ENCODE data around the gene ABCA2.
A peak's percentile ranks its signal among the peaks of the same experiment; 100 is the strongest.

Gene ABCA2

DNA sequence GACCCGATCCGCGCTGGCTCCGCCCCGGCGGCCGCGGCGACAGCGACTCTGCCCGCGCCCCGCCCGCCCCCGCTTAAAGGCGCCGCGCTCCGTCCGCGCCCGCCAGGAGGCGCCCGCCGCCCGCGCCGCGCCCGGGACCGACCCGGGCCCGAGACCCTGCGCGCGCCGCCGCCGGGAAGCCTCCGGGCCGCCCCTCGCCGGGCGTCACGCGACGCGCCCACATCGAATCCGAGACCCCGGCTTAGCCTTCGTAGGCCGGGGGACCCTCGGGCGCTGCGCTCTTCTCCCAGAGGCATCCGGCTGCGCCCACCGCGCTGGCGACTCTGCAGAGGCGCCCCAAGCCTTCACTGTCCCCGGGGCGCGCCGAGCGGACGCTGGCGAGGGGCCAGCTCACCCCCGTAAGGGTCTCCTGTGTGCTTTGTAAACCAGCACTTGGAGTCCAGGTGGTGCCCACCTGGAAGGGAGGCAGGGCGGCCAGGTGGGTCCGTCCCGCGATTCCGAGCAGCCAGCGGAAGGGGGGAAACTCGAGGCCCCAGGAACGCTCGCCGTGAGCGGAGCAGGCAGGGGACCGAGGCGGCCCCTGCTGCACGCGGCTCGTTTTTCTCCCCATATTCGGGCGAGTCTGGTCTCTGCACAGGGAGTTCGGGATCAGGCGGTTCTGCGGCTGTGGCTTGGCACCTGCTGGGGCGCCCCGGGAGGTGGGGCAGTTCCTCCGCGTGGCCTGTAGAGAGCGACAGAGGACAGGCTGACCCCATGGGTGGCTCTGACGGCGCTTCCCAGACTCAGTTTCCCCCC lies 423 bp upstream of the ABCA2 start:
- DNase-seq = peak; percentile 49 to 60

DNA sequence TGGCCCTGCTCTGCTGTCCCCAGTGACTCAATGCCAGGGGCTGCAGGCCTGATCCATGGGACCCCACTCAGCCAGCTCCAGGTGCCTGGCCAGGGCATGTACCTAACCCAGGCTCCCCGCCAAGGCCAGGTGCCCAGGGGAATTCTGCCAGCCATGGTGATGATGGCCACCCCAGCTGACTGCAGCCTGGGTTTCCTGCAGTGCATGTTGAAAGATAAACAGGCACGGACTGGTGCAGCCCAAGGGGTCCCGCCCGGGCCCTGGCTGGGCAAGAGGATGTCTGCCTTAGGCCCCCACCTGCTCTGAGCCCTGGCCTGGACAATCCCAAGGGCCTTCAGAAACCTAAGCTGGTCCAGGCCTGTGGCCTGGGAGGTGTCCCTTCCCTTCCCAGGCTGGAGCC lies 1.2 kb downstream of the ABCA2 start:
- DNase-seq = no peak

DNA sequence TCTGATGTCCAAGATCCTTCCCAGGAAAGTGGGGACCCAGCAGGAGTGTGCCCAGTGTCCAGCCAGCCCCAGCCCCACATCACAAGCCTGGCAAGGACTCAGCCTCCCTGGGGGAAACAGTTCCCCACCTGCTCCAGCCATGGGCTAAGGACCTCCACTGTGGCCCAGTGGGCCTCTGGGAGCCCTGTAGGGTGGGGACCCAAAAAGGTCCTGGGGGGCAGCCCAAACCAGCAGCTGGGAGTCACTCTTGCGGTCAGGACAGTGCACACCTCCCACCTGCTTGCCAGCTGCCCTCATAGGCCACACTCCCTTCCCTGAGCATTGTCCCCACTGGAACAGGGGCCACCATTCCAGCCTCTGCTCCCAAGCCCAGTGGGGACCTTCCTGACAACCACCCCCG lies 1.7 kb downstream of the ABCA2 start:
- no peak for DNase-seq

DNA sequence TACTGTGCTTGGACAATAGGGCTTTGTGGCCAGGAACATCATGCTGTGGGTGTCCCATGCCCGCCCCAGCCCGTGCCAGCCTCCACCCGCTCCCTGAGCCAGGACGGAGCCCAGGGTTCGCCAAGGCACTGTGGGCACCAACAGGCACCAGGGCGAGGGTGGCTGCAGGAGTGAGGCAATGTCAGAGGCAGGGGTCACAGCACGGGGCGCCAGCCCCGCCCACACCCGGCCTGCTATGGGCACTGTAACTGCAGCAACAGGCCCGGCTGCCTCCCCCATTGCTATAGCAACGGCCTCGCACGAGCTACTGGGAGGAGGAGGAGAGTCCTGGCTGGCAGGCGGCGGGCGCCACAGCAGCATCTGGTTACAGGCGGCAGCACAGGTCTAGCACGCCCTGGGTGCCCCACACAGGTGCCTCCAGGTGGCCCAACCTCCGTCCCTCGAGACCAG lies 2.5 kb downstream of the ABCA2 start:
- DNase-seq = peak; percentile 98 to 99

DNA sequence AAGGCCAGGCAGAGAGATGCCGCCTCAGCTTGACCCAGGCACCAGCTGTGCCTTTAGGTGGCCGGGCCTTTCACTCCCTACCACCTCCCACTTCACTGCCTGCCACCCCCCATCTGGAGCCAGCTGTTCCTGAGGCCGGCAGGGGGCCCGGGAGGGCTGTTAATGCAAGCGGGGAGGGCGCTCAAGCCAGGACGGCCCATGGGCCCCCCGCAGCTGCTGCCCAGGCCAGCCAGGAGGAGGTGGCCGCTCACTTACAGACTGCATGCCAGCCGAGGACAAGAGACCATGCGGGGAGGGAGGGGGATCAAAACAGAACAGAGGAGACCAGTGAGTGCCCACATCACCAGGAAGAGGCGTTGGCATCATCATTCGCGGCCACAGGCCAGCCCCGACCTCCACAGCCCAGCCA lies 4.5 kb downstream of the ABCA2 start:
- peak; percentile 51 to 67 for DNase-seq

DNA sequence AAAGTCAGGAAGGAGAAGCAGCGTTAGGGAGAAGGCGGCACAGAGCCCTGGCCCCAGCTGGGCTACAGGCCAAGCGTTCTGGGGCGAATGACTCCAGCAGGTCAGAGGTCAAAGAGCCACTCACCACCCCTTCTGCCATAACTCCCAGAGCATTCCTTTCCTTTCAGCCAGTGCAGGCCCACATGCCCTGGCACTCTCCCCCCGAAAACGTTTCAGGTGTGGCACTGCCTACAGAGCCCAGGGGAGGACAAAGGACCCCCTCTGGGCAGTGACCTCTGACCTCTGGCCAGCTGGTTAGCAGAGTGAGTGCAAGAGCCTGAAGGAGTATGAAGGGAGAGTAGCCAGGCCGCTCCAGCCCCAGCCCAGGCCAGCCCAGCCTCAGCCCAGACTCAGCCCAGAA lies 4.9 kb downstream of the ABCA2 start:
- DNase-seq = no peak

DNA sequence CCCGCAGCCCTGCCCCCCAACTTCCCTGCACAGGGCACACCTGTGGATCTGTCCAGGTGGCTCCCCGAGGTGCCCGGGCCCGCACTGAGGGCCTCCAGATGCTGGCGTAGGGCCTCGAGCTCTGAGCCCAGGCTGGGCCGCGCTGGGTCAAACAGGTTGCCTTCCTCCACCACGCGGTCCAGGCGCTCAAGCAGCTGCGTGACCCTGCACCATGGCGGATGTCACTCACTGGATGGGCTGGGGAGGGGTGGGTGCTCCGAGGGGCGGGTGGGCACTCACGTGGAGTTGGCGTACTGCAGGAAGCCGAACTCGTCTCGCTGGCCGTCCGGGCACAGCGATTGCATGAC lies 5.4 kb downstream of the ABCA2 start:
- DNase-seq = no peak

DNA sequence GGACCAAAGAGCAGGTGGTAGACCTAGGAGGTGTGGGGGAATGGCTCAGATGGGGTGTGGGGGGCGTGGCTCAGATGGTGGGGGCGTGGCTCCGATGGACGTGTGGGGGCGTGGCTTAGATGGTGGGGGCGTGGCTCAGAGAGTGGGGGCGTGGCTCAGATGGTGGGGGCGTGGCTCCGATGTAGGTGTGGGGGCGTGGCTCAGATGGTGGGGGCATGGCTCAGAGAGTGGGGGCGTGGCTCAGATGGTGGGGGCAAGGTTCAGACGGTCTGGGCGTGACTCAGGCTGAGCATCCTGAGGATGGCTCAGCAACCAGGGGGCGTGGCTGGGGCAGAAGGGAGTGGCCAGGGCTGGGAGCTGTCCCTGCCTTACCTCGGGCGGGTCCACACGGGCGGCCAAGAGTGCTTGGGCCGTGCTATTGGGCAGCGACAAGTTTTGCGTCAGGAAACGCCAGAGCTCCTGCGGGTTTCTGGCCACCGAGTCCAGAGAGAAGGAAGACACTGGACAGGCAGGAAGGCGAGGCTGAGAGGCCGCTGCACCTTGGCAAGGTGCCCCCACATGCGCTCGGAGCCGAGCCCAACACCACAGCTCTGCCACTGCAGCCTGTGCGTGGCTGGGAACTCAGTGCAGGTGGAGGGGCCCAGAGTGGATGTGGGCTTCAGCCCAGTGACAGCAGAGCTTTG lies 5.9 kb downstream of the ABCA2 start:
- DNase-seq = peak; percentile 71 to 92

DNA sequence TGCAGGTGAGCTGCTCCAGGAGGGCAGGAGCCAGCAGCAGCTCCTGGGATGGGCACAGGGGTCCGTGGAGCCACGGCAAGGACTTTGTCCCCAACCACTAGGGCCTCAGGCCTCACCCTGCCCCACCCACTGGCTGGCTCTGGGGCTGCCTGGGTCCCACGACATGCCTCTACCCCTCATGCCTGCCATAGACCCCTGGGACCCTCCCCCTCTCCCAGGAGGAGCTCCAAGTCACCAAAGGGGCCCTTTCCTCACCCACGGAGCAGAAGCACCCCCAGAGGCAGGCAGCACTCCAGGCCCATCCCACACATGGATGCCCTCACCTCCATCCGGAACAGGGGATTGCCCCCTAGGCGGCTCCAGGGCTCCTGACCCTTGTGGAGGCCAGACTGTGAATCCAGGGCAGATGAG lies 6.5 kb downstream of the ABCA2 start:
- no peak for DNase-seq

DNA sequence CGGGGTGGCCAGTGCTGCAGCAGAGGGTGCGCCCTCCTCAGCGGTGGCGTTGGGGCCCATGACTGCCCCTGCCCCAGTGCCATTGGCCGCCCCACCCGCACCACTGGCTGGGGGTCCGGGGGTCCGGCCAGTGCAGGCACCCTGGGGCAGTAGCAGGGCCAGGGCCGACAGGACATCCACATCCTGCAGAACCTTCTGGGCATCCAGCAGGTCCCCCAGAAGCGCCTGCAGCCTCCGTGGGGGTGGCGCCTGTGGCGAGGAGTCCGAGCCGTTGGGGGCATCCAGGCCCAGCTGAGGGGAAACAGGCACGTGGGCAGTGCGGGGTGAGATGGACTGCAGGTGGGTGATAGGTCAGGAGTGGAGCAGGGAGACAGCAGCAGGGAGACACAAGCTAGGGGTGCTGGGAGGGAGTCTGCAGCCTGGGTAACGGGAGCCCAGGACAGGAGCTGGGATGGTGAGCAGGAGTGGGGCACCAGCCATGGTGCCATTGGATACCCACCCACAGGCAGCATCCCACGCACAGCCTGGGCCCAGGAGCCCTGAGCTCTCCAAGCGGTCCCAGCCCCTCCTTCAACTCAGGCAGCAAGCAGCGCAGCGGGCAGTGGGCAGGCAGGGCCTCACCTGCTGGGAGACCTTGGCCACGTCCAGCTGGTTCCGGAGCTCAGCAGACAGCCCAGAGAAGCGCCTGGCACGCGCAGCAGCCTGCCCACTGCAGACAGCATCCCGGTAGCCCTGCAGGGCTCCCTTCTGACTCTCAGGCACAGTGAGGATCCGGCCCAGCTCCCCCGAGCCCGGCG lies 7.1 kb downstream of the ABCA2 start:
- DNase-seq = no peak

DNA sequence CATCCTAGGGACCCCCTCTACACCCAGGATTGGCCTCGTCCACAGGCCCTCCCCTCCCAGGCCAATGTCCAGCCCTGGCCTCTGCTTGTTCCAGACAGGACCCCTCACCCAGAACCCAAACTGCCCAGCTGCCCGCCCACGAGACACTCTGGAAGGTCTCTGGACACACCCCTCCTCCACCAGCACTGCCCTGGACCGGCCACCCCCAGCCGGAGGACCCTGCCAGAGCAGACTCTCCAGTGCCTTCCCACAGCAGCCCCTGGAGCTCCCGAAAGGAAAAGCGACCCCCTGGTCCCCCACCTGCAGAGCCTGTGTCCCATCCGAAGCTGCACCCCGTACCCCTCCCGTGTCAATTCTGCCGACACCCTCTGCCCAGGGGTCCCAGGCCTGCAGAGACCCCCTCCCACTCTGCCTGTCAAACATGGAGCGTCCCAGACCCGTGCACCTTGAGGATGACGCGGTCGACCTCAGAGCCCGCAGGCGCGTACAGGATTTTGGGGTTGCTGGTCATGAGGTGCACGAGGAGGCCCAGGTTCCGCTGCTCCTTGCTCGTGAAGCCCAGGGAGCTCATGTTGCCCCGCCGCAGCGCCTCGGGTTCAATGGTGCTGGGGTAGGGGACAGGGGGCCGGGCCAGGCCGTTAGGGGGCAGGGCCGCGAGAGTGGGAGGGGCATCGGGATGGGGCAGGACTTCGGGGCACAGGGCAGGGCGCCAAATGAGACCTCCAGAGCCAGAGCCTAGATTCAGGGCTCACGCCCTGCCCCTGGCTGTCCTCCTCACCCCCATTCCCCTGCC lies 8.0 kb downstream of the ABCA2 start:
- DNase-seq = no peak

DNA sequence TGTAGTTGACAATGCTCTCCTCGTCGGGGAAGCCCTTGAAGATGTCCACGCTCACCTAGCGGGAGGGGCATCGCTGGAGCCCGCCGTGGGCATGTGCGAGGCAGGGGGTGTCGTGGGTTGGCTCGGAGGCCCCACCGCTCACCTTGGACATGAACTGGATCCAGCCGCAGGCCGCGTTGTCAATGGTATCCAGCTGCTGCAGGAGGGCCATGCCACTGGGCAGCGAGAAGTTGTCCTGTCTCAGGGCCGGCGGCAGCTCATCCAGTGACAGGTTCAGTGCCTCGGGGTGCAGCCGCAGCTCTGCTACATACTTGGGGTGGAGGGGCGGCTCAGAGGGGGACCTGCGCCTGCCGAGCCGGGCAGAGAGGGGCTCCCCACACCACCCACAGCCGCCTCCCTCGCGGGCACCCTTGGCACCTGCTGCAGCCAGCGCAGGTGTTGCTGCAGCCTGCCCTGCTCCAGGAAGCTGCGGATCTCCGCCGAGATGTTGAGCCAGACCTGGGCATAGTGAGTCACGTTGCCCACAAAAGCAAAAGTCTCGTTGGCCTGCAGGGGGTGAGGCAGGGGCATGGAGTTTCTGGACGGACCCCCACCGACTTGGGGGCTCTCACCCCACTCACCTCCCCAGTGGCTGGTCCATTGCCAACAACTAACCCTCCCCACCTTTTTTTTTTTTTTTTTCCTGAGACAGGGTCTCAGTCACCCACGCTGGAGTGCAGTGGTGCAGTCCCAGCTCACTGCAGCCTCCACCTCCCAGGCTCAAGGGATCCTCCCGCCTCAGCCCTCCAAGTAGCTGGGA lies 9.1 kb downstream of the ABCA2 start:
- DNase-seq = no peak

DNA sequence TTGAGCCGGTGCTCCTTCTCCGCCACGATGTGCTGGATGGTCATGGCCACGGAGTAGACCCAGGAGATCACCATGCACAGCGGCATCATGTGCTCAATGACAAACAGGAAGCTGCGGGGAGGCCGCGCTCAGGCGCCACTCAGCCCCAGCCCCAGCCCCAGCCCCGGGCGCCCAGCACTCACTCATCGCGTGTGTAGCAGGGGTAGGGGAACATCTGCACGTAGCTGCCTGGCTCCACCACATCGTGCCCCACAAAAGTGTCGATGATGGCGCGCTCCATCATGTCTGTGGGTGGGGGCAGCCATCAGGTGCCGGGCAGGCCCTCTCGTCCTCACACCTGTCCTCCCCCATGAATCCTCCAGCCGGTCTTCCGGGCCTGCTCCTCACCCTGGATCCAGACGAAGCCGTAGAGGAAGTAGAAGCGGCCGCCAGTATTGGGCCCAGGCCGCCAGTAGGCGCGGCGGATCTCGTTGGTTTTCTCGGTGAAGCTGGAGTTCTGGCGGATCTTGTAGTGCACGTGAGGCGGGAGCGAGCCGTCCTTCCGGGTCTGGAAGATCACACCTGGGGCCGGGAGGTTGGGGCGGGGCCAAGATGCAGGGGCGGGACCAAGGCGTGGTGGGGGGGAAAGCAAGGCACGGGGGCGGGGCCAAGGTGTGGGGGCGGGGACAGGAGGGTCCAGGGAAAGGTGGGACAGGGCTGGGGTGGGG lies 10.1 kb downstream of the ABCA2 start:
- DNase-seq = no peak

DNA sequence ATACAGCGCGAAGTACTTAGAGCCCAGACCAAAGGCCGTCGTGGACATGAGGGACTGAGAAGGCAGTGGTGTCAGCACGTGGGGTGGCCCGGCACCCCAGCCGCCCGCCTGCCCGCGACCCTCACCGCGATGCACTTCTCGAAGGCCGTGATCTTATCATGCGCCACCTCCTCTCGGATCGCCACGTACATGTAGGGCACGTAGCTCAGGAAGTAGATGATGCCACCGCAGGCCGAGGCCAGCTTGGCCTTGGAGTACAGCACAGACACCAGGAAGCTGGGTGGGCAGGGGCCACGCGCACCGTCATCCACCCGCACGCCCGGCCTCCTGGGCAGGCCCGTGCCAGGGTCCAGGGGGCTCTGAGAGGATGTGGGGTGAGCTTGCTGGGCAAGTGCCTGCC lies 11.0 kb downstream of the ABCA2 start:
- no peak for DNase-seq

DNA sequence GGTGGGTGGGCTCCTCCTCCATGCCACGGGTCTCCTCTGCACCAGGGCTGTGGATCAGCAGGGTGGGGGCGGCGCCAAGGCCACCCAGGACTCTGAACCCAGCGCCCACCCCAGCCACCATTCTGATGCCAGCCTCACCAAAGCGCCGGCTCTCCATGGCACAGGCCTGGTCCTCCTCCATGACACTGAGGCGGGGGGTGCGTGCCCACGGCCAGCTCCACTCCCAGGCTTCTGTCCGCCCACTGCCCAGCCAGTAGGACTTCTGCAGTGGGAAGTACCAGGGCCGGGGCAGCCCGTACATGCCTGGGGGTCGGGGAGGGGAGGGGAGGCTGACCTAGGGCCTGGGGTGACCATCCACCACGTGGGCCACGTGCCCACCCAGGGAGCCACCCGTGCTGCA lies 11.6 kb downstream of the ABCA2 start:
- no peak for DNase-seq

DNA sequence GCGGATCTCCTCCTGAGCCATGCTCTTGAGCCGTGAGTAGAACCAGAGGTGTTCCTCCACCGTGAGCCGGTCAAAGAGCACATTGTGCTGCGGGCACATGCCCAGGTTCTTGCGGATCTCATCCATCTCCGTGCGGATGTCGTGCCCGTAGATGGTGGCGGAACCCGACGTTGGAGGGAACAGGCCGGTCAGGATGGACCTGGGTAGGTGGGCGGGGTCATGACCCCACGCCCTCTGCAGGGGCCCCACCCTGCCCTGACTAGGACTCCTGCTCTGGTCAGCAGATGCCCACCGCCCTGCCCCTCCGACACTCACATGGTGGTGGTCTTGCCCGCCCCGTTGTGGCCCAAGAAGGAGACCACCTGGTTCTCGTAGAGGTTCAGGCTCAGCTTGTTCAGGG lies 12.1 kb downstream of the ABCA2 start:
- no peak for DNase-seq

DNA sequence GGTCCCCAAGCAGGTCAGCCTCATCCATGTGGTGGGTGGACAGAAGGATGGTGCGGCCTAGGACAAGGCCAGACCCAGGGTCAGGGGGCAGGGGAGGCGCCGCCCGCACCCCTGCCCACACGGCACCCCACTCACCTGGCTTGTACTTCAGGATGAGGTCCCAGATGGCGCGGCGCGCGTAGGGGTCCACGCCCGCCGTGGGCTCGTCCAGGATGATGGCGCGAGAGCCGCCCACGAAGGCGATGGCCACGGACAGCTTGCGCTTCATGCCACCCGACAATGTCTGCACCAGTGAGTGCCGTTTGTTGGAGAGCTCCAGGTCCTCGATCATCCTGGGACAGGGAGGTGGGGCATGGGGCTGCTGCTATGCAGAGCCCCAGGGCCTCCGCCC lies 12.5 kb downstream of the ABCA2 start:
- no peak for DNase-seq

DNA sequence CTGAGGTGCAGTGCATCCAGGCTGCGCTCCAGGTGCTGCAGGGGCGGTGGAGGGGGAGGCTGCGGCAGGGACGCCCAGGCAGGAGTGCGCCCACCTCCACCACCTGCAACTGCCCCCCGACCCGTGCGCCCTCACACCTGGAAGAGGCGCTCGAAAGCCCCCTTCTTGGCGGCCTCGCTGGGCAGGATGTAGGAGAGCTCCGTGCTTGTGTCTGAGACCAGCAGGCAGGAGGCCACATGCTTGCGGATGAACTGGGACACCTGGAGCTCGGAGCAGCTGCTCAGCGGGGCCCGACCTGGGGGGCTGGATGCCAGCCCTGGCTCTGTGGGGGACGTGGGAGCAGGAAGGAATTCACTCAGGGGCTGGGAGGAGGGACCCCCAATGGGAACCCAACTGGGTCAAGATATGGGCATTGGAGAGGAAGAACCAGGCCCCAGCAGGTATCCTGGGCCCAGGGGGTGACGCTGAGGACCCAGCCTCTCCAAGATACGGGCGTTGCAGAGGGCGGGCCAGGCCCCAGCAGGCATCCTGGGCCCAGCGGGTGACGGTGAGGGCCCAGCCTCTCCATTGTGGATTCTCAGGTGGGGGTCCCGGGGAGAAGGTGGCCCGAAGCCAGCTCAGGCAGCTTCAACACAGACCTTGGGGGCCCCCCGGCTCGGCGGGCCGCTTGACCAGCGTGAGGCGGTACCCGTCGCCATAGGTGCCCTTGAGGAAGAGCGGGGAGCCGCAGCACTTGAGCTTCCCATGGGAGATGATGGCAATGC lies 13.1 kb downstream of the ABCA2 start:
- DNase-seq = no peak

DNA sequence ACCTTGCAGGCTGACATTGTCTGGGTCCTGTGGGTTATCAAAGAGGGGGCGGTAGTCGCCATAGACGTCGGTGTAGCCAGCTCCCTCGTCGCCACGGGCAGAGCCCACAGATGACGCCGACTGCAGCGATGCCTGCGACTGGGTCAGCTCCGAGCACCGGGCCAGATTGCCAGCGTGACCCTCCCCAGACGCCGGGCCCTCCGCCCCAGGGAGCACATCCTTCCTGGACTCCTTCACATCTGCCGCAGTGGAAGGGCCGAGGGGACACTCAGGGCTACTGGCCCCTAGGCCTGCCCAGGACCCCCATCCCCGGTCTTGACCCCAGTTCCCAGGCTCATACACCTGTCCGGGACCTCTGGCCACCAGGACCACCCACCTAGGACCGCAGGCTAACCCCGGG lies 13.9 kb downstream of the ABCA2 start:
- no peak for DNase-seq

DNA sequence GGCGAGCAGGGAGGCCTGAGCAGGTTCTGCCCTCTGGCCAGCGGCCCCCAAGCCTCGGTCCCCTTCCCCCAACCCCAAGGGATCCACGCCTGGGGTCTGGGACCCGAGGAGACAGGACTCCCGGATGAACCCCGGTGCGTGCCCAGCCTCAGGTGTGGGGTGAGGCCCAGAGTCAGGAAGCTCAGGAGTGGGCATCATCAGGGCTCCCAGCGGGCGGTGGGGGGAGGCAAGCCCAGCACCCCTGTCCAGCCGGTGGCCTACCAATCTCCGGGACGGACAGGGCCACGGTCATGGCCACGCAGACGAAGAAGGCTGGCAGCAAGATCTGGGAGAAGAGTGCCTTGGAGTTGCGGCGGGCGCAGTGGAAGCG lies 14.5 kb downstream of the ABCA2 start:
- DNase-seq = no peak
